Measurements from ENCODE around the gene RAD51.

RAD51 gene

DNA sequence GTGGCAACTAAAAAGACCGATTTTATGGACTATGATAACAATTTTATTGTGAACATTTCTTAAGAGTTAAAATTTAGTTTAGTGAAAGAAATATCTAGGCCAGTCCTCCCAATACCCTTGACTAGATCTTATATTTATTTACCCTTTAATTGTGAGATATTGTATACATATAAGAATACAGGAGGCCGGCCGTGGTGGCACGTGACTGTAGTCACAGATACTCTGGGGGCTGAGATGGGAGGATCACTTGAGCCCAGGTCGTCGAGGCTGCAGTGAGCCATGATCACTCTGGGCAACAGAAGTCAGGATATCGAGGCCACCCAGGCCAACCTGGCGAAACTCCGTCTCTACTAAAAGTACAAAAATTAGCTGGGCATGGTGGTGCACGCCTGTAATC is 60.8 kb downstream of the RAD51 start:
- no peaks in the 10 kb centered on the region for H3K4me1 ChIP-seq (ENCODE audit: control insufficient read depth, low read depth, low read length)
- H4K5ac ChIP-seq (ENCODE audit: low read length): no peak overlapping the region
- peaks cover 4% of the 10 kb centered on the region for H3K79me2 ChIP-seq (ENCODE audit: control insufficient read depth, insufficient read depth, low read length)
- no CpG with 5 or more reads among the region's 10 CpGs for WGBS (ENCODE audit: extremely low coverage, insufficient coverage, low lambda C conversion rate)
- no peak overlapping the region for H2BK120ac ChIP-seq (ENCODE audit: low read depth, low read length)
- no peak for DNase-seq
- H3K9ac ChIP-seq (ENCODE audit: low read length): peak overlapping the region; percentile 98
- H2BK15ac ChIP-seq (replicated peaks; ENCODE audit: low read depth): no peak overlapping the region
- no peak overlapping the region for H4K8ac ChIP-seq (ENCODE audit: low read depth, low read length)
- no peak overlapping the region for H3K27ac ChIP-seq (ENCODE audit: low read depth, low read length)
- H3K18ac ChIP-seq (ENCODE audit: low read length): no peak overlapping the region
- peaks cover 9% of the 10 kb centered on the region for H3K79me1 ChIP-seq (ENCODE audit: low read length)
- H3K36me3 ChIP-seq (ENCODE audit: control insufficient read depth, insufficient read depth, low read length): no peaks in the 10 kb centered on the region
- H3K56ac ChIP-seq (ENCODE audit: low read length): peak overlapping the region; percentile 99
- H3K4me3 ChIP-seq (ENCODE audit: low read length): no peak overlapping the region
- H3K27me3 ChIP-seq (ENCODE audit: insufficient read depth, low read length, poor library complexity): no peaks in the 10 kb centered on the region
- no peak overlapping the region for H3K4me2 ChIP-seq (ENCODE audit: low read length)
- no peak overlapping the region for H3K4ac ChIP-seq (ENCODE audit: low read depth, low read length)
- no peak overlapping the region for H2BK5ac ChIP-seq (ENCODE audit: low read length)
- H2AK5ac ChIP-seq (ENCODE audit: low read length): no peak overlapping the region
- no peak overlapping the region for H3K23ac ChIP-seq (ENCODE audit: low read length)

DNA sequence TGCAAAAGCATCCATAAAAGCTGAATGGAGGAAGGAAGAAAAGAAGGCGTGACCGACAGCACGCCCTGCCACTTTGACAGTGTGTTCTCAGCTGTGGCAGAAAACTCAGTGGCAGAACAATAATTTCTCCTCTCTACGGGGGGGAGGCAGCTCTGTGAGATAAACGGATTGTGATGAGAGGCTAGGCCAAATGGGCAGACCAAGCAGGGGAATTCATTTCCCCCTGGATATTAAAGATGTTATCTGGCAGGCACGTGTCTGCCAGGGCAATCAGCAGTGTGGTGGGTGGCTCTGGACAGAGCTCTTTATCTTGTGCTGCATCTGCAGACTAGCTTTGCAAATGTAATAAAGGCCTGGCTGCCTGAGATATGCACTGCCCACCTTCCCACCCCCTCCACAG is 62.0 kb downstream of the RAD51 start:
- H3K4me1 ChIP-seq (ENCODE audit: control insufficient read depth, low read depth, low read length): no peaks in the 10 kb centered on the region
- H2BK15ac ChIP-seq (replicated peaks; ENCODE audit: low read depth): no peak overlapping the region
- no peak overlapping the region for H2AK5ac ChIP-seq (ENCODE audit: low read length)
- no peak overlapping the region for H2BK120ac ChIP-seq (ENCODE audit: low read depth, low read length)
- peak; percentile 69 for DNase-seq
- H3K27ac ChIP-seq (ENCODE audit: low read depth, low read length): no peak overlapping the region
- no peaks in the 10 kb centered on the region for H3K36me3 ChIP-seq (ENCODE audit: control insufficient read depth, insufficient read depth, low read length)
- no peak overlapping the region for H2BK5ac ChIP-seq (ENCODE audit: low read length)
- H4K8ac ChIP-seq (ENCODE audit: low read depth, low read length): no peak overlapping the region
- no peaks in the 10 kb centered on the region for H3K27me3 ChIP-seq (ENCODE audit: insufficient read depth, low read length, poor library complexity)
- no peak overlapping the region for H3K56ac ChIP-seq (ENCODE audit: low read length)
- H3K18ac ChIP-seq (ENCODE audit: low read length): no peak overlapping the region
- no peak overlapping the region for H3K9ac ChIP-seq (ENCODE audit: low read length)
- H3K79me1 ChIP-seq (ENCODE audit: low read length): peaks cover 5% of the 10 kb centered on the region
- no CpG with 5 or more reads among the region's 6 CpGs for WGBS (ENCODE audit: extremely low coverage, insufficient coverage, low lambda C conversion rate)
- no peak overlapping the region for H3K4me2 ChIP-seq (ENCODE audit: low read length)
- H3K4ac ChIP-seq (ENCODE audit: low read depth, low read length): no peak overlapping the region
- no peak overlapping the region for H4K5ac ChIP-seq (ENCODE audit: low read length)
- H3K79me2 ChIP-seq (ENCODE audit: control insufficient read depth, insufficient read depth, low read length): peaks cover 4% of the 10 kb centered on the region
- no peak overlapping the region for H3K4me3 ChIP-seq (ENCODE audit: low read length)
- H3K23ac ChIP-seq (ENCODE audit: low read length): no peak overlapping the region

DNA sequence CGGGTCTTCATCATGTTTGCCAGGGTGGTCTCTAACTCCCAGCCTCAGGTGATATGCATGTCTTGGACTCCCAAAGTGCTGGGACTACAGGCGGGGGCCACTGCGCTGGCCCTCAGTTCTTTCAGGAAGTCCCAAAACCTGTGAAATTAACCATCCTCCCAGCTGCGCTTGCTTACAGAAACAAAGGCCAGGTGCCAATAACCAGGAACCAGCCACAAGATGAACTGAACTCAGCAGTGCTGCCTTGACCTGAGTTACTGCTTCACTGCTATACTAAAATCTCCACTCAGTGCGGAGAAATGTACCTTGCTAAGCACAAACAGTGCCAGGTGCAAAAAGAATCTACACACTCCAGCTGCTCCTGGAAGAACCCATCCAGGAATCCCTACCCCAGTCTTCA is 65.0 kb downstream of the RAD51 start:
- no peak overlapping the region for H3K23ac ChIP-seq (ENCODE audit: low read length)
- H3K79me2 ChIP-seq (ENCODE audit: control insufficient read depth, insufficient read depth, low read length): no peaks in the 10 kb centered on the region
- no peak overlapping the region for H3K27ac ChIP-seq (ENCODE audit: low read depth, low read length)
- no peak for DNase-seq
- H3K9ac ChIP-seq (ENCODE audit: low read length): no peak overlapping the region
- no peak overlapping the region for H3K56ac ChIP-seq (ENCODE audit: low read length)
- no peak overlapping the region for H3K4me2 ChIP-seq (ENCODE audit: low read length)
- H3K4ac ChIP-seq (ENCODE audit: low read depth, low read length): no peak overlapping the region
- peaks cover 4% of the 10 kb centered on the region for H3K4me1 ChIP-seq (ENCODE audit: control insufficient read depth, low read depth, low read length)
- no peak overlapping the region for H2BK120ac ChIP-seq (ENCODE audit: low read depth, low read length)
- H2BK5ac ChIP-seq (ENCODE audit: low read length): no peak overlapping the region
- no peaks in the 10 kb centered on the region for H3K27me3 ChIP-seq (ENCODE audit: insufficient read depth, low read length, poor library complexity)
- H4K5ac ChIP-seq (ENCODE audit: low read length): no peak overlapping the region
- no peaks in the 10 kb centered on the region for H3K79me1 ChIP-seq (ENCODE audit: low read length)
- no peak overlapping the region for H4K8ac ChIP-seq (ENCODE audit: low read depth, low read length)
- no peak overlapping the region for H3K4me3 ChIP-seq (ENCODE audit: low read length)
- no CpG with 5 or more reads among the region's 5 CpGs for WGBS (ENCODE audit: extremely low coverage, insufficient coverage, low lambda C conversion rate)
- H3K36me3 ChIP-seq (ENCODE audit: control insufficient read depth, insufficient read depth, low read length): no peaks in the 10 kb centered on the region
- H2BK15ac ChIP-seq (replicated peaks; ENCODE audit: low read depth): no peak overlapping the region
- no peak overlapping the region for H2AK5ac ChIP-seq (ENCODE audit: low read length)
- no peak overlapping the region for H3K18ac ChIP-seq (ENCODE audit: low read length)

DNA sequence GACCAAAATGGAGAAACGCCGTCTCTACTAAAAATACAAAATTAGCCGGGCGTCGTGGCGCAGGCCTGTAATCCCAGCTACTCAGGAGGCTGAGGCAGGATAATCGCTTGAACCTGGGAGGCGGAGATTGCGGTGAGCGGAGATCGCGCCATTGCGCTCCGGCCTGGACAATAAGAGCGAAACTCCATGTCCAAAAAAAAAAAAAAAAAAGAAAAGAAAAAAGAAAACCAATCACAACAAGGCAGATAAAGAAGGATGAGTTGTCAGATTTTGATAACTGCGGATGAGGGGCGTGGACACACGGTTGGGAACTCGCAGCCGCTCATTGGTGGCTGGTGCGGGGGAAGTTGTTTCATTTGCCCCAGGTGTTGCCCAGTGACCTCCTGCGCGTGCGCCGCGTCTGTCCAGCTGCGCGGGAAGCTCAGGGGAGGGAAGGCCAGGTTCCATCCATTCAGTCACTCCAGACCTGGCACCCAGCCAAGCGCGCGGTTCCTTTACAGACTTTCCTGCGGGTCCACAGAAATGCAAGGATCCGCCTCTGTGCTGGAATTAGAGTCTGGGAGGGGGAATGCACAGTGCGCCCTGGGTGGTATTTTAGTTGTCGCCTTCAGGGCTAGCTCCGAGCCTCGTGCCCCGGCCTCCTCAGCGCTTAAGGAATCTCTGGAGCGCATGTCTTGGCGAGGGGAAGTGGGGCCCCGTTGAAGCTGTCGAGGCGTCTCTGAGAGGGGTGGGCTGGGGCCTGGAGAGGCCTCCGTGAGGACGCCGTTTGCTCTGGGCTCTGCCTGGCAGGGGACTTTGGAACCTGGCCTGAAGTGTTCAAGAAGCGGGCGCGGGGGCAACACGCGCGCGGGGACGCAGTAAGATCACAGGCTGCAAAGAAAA is 68.2 kb downstream of the RAD51 start:
- Histone ChIP-seq H3K4me2 (ENCODE audit: low read length) (peak overlapping the region; percentile 82), H3K9ac (ENCODE audit: low read length) (peak overlapping the region; percentile 76), H3K18ac (ENCODE audit: low read length) (peak overlapping the region; percentile 44), H2BK5ac (ENCODE audit: low read length) (no peak overlapping the region), H3K36me3 (ENCODE audit: control insufficient read depth, insufficient read depth, low read length) (no peaks in the 10 kb centered on the region), H3K4me1 (ENCODE audit: control insufficient read depth, low read depth, low read length) (peaks cover 9% of the 10 kb centered on the region), H3K27me3 (ENCODE audit: insufficient read depth, low read length, poor library complexity) (no peaks in the 10 kb centered on the region), H3K27ac (ENCODE audit: low read depth, low read length) (peak overlapping the region; percentile 26), H3K56ac (ENCODE audit: low read length) (peak overlapping the region; percentile 89), H3K79me1 (ENCODE audit: low read length) (no peaks in the 10 kb centered on the region), H3K4me3 (ENCODE audit: low read length) (peak overlapping the region; percentile 20), H2BK15ac (replicated peaks; ENCODE audit: low read depth) (no peak overlapping the region), H2AK5ac (ENCODE audit: low read length) (no peak overlapping the region), H4K5ac (ENCODE audit: low read length) (no peak overlapping the region), H3K79me2 (ENCODE audit: control insufficient read depth, insufficient read depth, low read length) (no peaks in the 10 kb centered on the region), H4K8ac (ENCODE audit: low read depth, low read length) (peak overlapping the region; percentile 95), H2BK120ac (ENCODE audit: low read depth, low read length) (no peak overlapping the region), H3K4ac (ENCODE audit: low read depth, low read length) (no peak overlapping the region), H3K23ac (ENCODE audit: low read length) (no peak overlapping the region)
- WGBS (ENCODE audit: extremely low coverage, insufficient coverage, low lambda C conversion rate): no CpG with 5 or more reads among the region's 55 CpGs
- peak; percentile 60 for DNase-seq

DNA sequence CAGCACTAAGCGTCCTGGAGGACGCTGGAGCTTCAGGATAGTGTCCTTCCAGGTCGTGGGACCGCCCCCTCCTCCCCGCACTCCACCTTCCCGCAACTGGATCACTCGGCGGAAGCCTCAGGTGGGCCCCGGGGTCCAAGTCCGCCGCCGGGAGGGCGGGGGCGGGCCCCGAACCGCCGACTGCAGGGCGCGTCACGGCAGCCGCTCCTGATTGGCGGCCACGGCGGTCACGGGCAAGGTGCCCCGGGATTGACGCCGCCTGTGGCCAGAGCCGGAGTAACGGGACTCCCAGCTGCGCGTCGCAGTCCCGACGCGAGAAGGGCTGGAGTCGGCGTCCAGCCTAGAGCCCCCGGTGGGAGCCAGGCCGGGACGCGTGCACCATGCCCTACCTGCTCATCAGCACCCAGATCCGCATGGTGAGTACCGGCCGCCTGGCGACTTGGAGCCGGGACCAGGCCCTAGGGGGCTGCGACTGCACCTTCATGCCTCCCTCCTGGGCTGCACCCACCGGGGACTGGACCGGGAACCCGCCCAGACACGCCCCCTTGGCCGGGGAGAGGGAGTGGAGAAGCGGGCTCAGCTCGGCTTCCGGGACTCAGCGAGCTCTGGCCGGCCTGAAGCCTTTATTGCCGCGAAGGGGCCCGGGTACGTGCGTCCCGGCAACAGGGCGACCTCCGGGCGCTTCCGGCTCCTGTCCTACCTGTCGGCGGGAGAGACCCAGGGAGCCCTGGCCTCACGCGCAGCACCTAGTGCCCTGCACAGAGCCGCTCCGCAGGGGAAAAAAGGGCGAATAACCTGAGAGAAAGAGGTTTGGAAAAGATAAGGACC is 69.0 kb downstream of the RAD51 start, which contains the start of gene GCHFR:
Gene GCHFR, plus strand, starts transcription at position 268 of the 828 bp plus-strand sequence. Its CDS starts 113 bp downstream, at position 381.
- Histone ChIP-seq H4K8ac (ENCODE audit: low read depth, low read length) (peak within 1 kb of the TSS; percentile 95), H3K4me1 (ENCODE audit: control insufficient read depth, low read depth, low read length) (peaks cover 9% of the 10 kb centered on the region), H3K23ac (ENCODE audit: low read length) (no peak within 1 kb of the TSS), H2AK5ac (ENCODE audit: low read length) (peak within 1 kb of the TSS; percentile 46), H2BK120ac (ENCODE audit: low read depth, low read length) (no peak within 1 kb of the TSS), H3K36me3 (ENCODE audit: control insufficient read depth, insufficient read depth, low read length) (no peaks in the 10 kb centered on the region), H3K79me1 (ENCODE audit: low read length) (no peaks in the 10 kb centered on the region), H2BK15ac (replicated peaks; ENCODE audit: low read depth) (no peak within 1 kb of the TSS), H3K4me3 (ENCODE audit: low read length) (peak within 1 kb of the TSS; percentile 63), H3K4ac (ENCODE audit: low read depth, low read length) (no peak within 1 kb of the TSS), H3K18ac (ENCODE audit: low read length) (peak within 1 kb of the TSS; percentile 44), H3K79me2 (ENCODE audit: control insufficient read depth, insufficient read depth, low read length) (no peaks in the 10 kb centered on the region), H3K9ac (ENCODE audit: low read length) (peak within 1 kb of the TSS; percentile 76), H2BK5ac (ENCODE audit: low read length) (no peak within 1 kb of the TSS), H3K27me3 (ENCODE audit: insufficient read depth, low read length, poor library complexity) (no peaks in the 10 kb centered on the region), H4K5ac (ENCODE audit: low read length) (no peak within 1 kb of the TSS), H3K27ac (ENCODE audit: low read depth, low read length) (peak within 1 kb of the TSS; percentile 26), H3K4me2 (ENCODE audit: low read length) (peak within 1 kb of the TSS; percentile 82), H3K56ac (ENCODE audit: low read length) (peak within 1 kb of the TSS; percentile 89)
- peak; percentile 73 for DNase-seq
- no CpG with 5 or more reads among the region's 75 CpGs for WGBS (ENCODE audit: extremely low coverage, insufficient coverage, low lambda C conversion rate)
